ENCODE measurements around the gene CALB2. TPM values are rescaled to one million over a fixed set of nuclear protein-coding genes. Genes with fewer than 3 reads are reported as not detected.

The CALB2 gene
- polyA plus RNA-seq, 1 donor from 2014 or later = 1.1 TPM

DNA sequence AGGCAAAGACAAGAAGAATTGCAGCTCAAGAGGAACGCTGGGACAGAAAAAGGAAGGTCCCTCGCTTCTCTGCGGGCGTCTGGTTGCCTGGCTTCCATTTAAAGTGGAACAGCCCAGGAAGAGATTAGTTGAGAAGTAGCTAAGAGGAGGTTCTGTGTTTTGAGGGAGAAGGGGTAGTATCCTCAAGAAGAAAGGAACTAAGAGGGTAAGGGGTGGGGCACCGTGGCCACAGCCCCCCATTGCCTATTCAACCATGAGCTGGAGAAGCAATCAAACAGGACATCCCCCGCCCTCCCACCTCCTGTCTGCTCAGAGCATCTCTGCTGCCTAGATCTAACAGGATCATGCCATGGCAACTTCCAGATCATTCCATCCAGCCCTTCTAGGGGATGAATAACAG is 18.1 kb upstream of the CALB2 start:
- Histone ChIP-seq H4K20me1 (ENCODE audit: insufficient read depth) (no peaks in the 10 kb centered on the region), H2AFZ (ENCODE audit: low read depth, low read length) (no peak overlapping the region), H3K79me2 (replicated peaks; ENCODE audit: insufficient read depth, low read length) (no peaks in the 10 kb centered on the region), H3F3A (ENCODE audit: insufficient read depth, low read length, poor library complexity, severe bottlenecking) (no peaks in the 10 kb centered on the region), H3K27me3 (ENCODE audit: insufficient read depth, low read depth, low read length) (no peaks in the 10 kb centered on the region), H3K27ac (ENCODE audit: low read length) (no peak overlapping the region), H3K4me2 (ENCODE audit: low read length) (no peak overlapping the region), H3K9me3 (ENCODE audit: low read length) (no peaks in the 10 kb centered on the region), H3K9ac (ENCODE audit: low read length) (no peak overlapping the region), H3K36me3 (ENCODE audit: insufficient read depth, low read length) (no peaks in the 10 kb centered on the region), H3K9me2 (ENCODE audit: insufficient read depth, low read length) (no peaks in the 10 kb centered on the region), H3K4me3 (ENCODE audit: low read length) (no peak overlapping the region)
- TF ChIP-seq MXI1 (conservative IDR thresholded peaks at IDR 0.05; ENCODE audit: poor library complexity, severe bottlenecking) = no peak
- no peak for TF ChIP-seq SMC3 (conservative IDR thresholded peaks at IDR 0.05; ENCODE audit: poor library complexity)
- TF ChIP-seq, protein P1, sequence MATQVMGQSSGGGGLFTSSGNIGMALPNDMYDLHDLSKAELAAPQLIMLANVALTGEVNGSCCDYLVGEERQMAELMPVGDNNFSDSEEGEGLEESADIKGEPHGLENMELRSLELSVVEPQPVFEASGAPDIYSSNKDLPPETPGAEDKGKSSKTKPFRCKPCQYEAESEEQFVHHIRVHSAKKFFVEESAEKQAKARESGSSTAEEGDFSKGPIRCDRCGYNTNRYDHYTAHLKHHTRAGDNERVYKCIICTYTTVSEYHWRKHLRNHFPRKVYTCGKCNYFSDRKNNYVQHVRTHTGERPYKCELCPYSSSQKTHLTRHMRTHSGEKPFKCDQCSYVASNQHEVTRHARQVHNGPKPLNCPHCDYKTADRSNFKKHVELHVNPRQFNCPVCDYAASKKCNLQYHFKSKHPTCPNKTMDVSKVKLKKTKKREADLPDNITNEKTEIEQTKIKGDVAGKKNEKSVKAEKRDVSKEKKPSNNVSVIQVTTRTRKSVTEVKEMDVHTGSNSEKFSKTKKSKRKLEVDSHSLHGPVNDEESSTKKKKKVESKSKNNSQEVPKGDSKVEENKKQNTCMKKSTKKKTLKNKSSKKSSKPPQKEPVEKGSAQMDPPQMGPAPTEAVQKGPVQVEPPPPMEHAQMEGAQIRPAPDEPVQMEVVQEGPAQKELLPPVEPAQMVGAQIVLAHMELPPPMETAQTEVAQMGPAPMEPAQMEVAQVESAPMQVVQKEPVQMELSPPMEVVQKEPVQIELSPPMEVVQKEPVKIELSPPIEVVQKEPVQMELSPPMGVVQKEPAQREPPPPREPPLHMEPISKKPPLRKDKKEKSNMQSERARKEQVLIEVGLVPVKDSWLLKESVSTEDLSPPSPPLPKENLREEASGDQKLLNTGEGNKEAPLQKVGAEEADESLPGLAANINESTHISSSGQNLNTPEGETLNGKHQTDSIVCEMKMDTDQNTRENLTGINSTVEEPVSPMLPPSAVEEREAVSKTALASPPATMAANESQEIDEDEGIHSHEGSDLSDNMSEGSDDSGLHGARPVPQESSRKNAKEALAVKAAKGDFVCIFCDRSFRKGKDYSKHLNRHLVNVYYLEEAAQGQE (IDR thresholded peaks at IDR 0.05; ENCODE audit: borderline replicate concordance) = no peak
- TF ChIP-seq, protein P2, sequence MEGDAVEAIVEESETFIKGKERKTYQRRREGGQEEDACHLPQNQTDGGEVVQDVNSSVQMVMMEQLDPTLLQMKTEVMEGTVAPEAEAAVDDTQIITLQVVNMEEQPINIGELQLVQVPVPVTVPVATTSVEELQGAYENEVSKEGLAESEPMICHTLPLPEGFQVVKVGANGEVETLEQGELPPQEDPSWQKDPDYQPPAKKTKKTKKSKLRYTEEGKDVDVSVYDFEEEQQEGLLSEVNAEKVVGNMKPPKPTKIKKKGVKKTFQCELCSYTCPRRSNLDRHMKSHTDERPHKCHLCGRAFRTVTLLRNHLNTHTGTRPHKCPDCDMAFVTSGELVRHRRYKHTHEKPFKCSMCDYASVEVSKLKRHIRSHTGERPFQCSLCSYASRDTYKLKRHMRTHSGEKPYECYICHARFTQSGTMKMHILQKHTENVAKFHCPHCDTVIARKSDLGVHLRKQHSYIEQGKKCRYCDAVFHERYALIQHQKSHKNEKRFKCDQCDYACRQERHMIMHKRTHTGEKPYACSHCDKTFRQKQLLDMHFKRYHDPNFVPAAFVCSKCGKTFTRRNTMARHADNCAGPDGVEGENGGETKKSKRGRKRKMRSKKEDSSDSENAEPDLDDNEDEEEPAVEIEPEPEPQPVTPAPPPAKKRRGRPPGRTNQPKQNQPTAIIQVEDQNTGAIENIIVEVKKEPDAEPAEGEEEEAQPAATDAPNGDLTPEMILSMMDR (IDR thresholded peaks at IDR 0.05; ENCODE audit: poor library complexity, severe bottlenecking) = no peak
- no peak for TF ChIP-seq EZH2 (IDR thresholded peaks at IDR 0.05; ENCODE audit: borderline replicate concordance, insufficient read depth, low read length, poor library complexity, severe bottlenecking)
- TF ChIP-seq EP300 (conservative IDR thresholded peaks at IDR 0.05; ENCODE audit: poor library complexity, severe bottlenecking) = no peak
- no peak for TF ChIP-seq TAF1 (IDR thresholded peaks at IDR 0.05; ENCODE audit: low read depth)
- TF ChIP-seq POLR2AphosphoS5 (IDR thresholded peaks at IDR 0.05) = no peak
- TF ChIP-seq RAD21 (conservative IDR thresholded peaks at IDR 0.05) = no peak

DNA sequence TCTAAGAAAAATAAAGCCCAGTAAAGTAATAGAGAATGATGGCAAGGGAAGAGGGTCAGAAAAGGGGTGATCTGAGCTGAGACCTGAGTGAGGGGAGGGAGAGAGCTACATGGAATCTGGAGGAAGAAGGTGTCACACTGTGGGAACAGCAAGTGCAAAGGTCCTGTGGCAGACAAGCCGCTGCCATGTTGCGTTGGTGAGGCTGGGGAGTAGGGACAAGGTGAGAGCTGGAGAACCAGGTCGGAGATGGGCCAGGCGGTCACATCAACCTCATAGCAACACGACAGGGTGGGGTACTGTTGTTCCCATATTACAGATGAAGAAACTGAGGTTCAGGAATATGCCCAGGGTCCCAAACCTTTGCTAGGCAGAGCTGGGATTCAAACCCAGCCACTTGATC is 16.6 kb upstream of the CALB2 start:
- Histone ChIP-seq H2AFZ (ENCODE audit: low read depth, low read length) (no peak overlapping the region), H3K36me3 (ENCODE audit: insufficient read depth, low read length) (no peaks in the 10 kb centered on the region), H3K4me2 (ENCODE audit: low read length) (no peak overlapping the region), H3K79me2 (replicated peaks; ENCODE audit: insufficient read depth, low read length) (no peaks in the 10 kb centered on the region), H3K4me3 (ENCODE audit: low read length) (no peak overlapping the region), H4K20me1 (ENCODE audit: insufficient read depth) (no peaks in the 10 kb centered on the region), H3K27ac (ENCODE audit: low read length) (no peak overlapping the region), H3K9me3 (ENCODE audit: low read length) (no peaks in the 10 kb centered on the region), H3K27me3 (ENCODE audit: insufficient read depth, low read depth, low read length) (no peaks in the 10 kb centered on the region), H3K9me2 (ENCODE audit: insufficient read depth, low read length) (no peaks in the 10 kb centered on the region), H3F3A (ENCODE audit: insufficient read depth, low read length, poor library complexity, severe bottlenecking) (no peaks in the 10 kb centered on the region), H3K9ac (ENCODE audit: low read length) (no peak overlapping the region)
- TF ChIP-seq, protein P1 (IDR thresholded peaks at IDR 0.05; ENCODE audit: borderline replicate concordance) = no peak
- no peak for TF ChIP-seq TAF1 (IDR thresholded peaks at IDR 0.05; ENCODE audit: low read depth)
- TF ChIP-seq EP300 (conservative IDR thresholded peaks at IDR 0.05; ENCODE audit: poor library complexity, severe bottlenecking) = no peak
- no peak for TF ChIP-seq SMC3 (conservative IDR thresholded peaks at IDR 0.05; ENCODE audit: poor library complexity)
- TF ChIP-seq EZH2 (IDR thresholded peaks at IDR 0.05; ENCODE audit: borderline replicate concordance, insufficient read depth, low read length, poor library complexity, severe bottlenecking) = no peak
- no peak for TF ChIP-seq RAD21 (conservative IDR thresholded peaks at IDR 0.05)
- no peak for TF ChIP-seq POLR2AphosphoS5 (IDR thresholded peaks at IDR 0.05)
- TF ChIP-seq MXI1 (conservative IDR thresholded peaks at IDR 0.05; ENCODE audit: poor library complexity, severe bottlenecking) = no peak
- TF ChIP-seq, protein P2 (IDR thresholded peaks at IDR 0.05; ENCODE audit: poor library complexity, severe bottlenecking) = no peak

Measured in neural cell (in vitro differentiated cells).